Activated naive CD8-positive, alpha-beta T cell treated with anti-CD3 and anti-CD28 coated beads, Interleukin-2, amount 10 ng/mL, durations not matched to agents 7 days and 5 days (primary cell): ENCODE measurements around the gene GRM5. TPM values are rescaled to one million over a fixed set of nuclear protein-coding genes. Genes with fewer than 3 reads are reported as not detected.
"Not testable (repeated sequence)": the region's sequence is repeated elsewhere in the genome, so short reads cannot be mapped to it uniquely, and the experiment has no call there.

Experiments
- ATAC-seq: fragments of 150-1000 bp; cut with Tn5 transposase; one replicate; pipeline ENCODE4 v1.10.0; 2021; ENCODE audit warnings: low read depth, moderate library complexity
- POLR2A ChIA-PET: fragments of 350-600 bp; sonication (Branson Sonifier 250); formaldehyde crosslinking; loops from one replicate; lab custom pipeline; 2021; ENCODE audit warnings: antibody characterized with exemption; lab: Charles Lee
- DNase-seq: peaks from one replicate; pipeline ENCODE4 v3.0.0; 2021
- H3K27ac Mint-ChIP-seq: one replicate; pipeline ENCODE4 v1.8.0; 2022; ENCODE audit warnings: mild to moderate bottlenecking, mixed read lengths
- H3K27me3 Mint-ChIP-seq: one replicate; pipeline ENCODE4 v1.8.0; 2022; ENCODE audit warnings: mild to moderate bottlenecking, moderate library complexity, mixed read lengths
- H3K36me3 Mint-ChIP-seq: one replicate; pipeline ENCODE4 v1.8.0; 2021; ENCODE audit warnings: mild to moderate bottlenecking, mixed read lengths
- H3K4me1 Mint-ChIP-seq: one replicate; pipeline ENCODE4 v1.8.0; 2021; ENCODE audit warnings: mixed read lengths
- H3K4me3 Mint-ChIP-seq: one replicate; pipeline ENCODE4 v1.8.0; 2022; ENCODE audit warnings: mild to moderate bottlenecking, moderate library complexity, mixed read lengths
- H3K9me3 Mint-ChIP-seq: one replicate; pipeline ENCODE4 v1.8.0; 2021; ENCODE audit warnings: mixed read lengths
- total RNA-seq, 2 experiments: library from RNA; stranded (reverse); gene quantifications; one replicate each; pipeline ENCODE4 v1.2.3, GENCODE V29; 2021

Gene GRM5
- total RNA-seq, 2 experiments from 2014 or later = not detected

DNA sequence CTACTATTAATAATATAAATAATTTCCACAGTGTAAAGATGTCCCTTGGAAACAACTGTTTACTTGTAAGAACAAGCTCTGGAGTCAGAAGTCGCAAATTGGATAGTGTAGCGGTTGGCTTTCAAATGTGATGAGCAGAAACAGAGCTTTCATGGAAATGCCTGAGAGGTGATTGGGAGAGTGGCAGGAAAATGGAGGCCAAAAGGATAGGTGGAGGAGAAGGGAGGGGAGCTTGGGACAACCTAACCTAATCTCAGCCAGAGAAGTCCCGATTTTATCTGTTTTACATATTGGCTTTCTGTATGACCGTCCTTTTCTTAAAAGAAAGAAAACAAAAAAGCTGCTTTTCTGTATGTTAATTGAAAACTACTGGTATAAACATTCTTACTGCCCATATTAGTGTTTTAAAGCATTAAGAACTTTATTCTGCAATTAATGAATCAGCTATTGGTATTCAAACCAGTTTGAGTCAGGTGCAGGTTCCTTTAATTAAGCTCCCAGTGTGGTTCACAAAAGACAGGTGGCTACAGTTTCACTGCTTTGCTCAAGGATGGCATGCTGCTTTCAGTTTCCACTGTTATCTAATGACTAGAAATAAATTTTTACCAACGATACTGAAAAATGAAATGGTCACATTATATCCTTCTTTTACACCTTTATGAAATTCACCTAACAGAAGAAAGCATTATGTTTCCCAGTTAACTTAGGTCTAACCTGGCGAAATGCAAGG, 117.8 kb downstream of the GRM5 start:
- H3K36me3 Mint-ChIP-seq, H3K27me3 Mint-ChIP-seq, H3K4me3 Mint-ChIP-seq, H3K9me3 Mint-ChIP-seq, ATAC-seq, H3K4me1 Mint-ChIP-seq, H3K27ac Mint-ChIP-seq, POLR2A ChIA-PET, DNase-seq: not testable (repeated sequence)

DNA sequence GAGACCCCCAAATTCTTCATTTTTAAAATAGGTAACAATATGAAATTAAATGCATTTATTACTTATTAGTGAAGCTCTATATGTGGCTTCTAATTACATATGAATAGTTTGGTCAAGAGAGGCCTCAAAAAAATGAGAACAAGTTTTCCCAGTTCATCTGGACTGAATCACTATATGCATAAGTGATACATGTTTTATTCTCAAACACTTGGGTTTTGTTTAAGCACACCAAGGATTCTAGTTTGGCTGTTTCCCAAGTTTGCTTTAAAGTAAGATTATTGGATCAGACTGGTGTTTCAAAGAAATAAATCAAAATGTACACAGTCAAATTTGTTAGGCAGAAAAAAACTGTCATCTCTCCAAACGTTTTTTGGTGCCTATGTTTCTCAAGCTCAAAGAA, 136.1 kb downstream of the GRM5 start:
- H3K9me3 Mint-ChIP-seq, H3K4me1 Mint-ChIP-seq, H3K36me3 Mint-ChIP-seq, H3K4me3 Mint-ChIP-seq, ATAC-seq, H3K27ac Mint-ChIP-seq, H3K27me3 Mint-ChIP-seq, DNase-seq, POLR2A ChIA-PET: not testable (repeated sequence)

- not testable (repeated sequence) for H3K9me3 Mint-ChIP-seq, H3K36me3 Mint-ChIP-seq
Observed at GRCh38 chr11:88917065-88917464, 148.7 kb downstream of the GRM5 start.

GRCh38 chr11:88909500-88909899, 156.3 kb downstream of the GRM5 start:
- H3K27me3 Mint-ChIP-seq = no peaks in the 10 kb centered on the region
- DNase-seq (no peak), ATAC-seq (no peak)
- H3K27ac Mint-ChIP-seq = no peak overlapping the region
- no peak overlapping the region for H3K4me3 Mint-ChIP-seq
- POLR2A ChIA-PET = no interaction called here
- no peaks in the 10 kb centered on the region for H3K36me3 Mint-ChIP-seq
- no peaks in the 10 kb centered on the region for H3K9me3 Mint-ChIP-seq
- H3K4me1 Mint-ChIP-seq = no peaks in the 10 kb centered on the region

More at GRCh38 chr11:88917065-88917464, 148.7 kb downstream of the GRM5 start:
- H3K27me3 Mint-ChIP-seq, POLR2A ChIA-PET, DNase-seq, ATAC-seq, H3K4me3 Mint-ChIP-seq, H3K4me1 Mint-ChIP-seq, H3K27ac Mint-ChIP-seq: not testable (repeated sequence)

GRCh38 chr11:88901436-88901835, 164.3 kb downstream of the GRM5 start:
- DNase-seq, H3K4me1 Mint-ChIP-seq, H3K27me3 Mint-ChIP-seq, H3K4me3 Mint-ChIP-seq, H3K27ac Mint-ChIP-seq, H3K9me3 Mint-ChIP-seq, H3K36me3 Mint-ChIP-seq, ATAC-seq, POLR2A ChIA-PET: not testable (repeated sequence)

- peaks cover 15% of the 10 kb centered on the region for H3K9me3 Mint-ChIP-seq
- H3K27me3 Mint-ChIP-seq, POLR2A ChIA-PET, DNase-seq, H3K4me3 Mint-ChIP-seq, H3K4me1 Mint-ChIP-seq, ATAC-seq, H3K27ac Mint-ChIP-seq, H3K36me3 Mint-ChIP-seq: not testable (repeated sequence)
Observed at GRCh38 chr11:88888855-88889254, 176.9 kb downstream of the GRM5 start.

GRCh38 chr11:88886796-88887195, 179.0 kb downstream of the GRM5 start:
- Mint-ChIP-seq H3K27me3 (no peaks in the 10 kb centered on the region), H3K27ac (no peak overlapping the region), H3K4me3 (no peak overlapping the region), H3K36me3 (peaks cover 6% of the 10 kb centered on the region), H3K4me1 (no peaks in the 10 kb centered on the region), H3K9me3 (peaks cover 19% of the 10 kb centered on the region)
- POLR2A ChIA-PET = no interaction called here
- ATAC-seq (no peak), DNase-seq (no peak)

GRCh38 chr11:88882800-88883199, 183.0 kb downstream of the GRM5 start:
- POLR2A ChIA-PET, H3K4me3 Mint-ChIP-seq, ATAC-seq, H3K27me3 Mint-ChIP-seq, H3K4me1 Mint-ChIP-seq, H3K27ac Mint-ChIP-seq, DNase-seq, H3K36me3 Mint-ChIP-seq: not testable (repeated sequence)
- peaks cover 19% of the 10 kb centered on the region for H3K9me3 Mint-ChIP-seq

DNA sequence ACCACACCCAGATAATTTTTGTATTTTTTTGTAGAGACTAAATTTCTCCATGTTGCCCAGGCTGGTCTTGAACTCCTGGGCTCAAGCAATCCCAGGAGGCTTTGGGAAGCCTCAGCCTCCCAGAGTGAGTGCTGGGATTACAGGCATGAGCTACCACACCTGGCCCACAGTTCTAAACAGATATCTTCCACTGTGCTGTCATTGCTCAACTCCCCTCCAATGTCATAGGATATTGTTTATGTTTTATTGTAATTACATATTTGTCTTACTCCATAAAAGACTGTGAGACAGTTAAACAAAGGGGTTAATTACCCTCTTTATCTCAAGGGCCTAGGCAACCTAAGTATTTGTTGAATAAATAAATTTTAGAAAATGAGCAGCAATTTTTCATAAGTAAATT, 204.2 kb downstream of the GRM5 start:
- ATAC-seq (no peak), DNase-seq (no peak)
- POLR2A ChIA-PET = no interaction called here
- Mint-ChIP-seq H3K36me3 (peaks cover 3% of the 10 kb centered on the region), H3K4me3 (no peak overlapping the region), H3K27me3 (no peaks in the 10 kb centered on the region), H3K27ac (no peak overlapping the region), H3K9me3 (peaks cover 10% of the 10 kb centered on the region), H3K4me1 (no peaks in the 10 kb centered on the region)

DNA sequence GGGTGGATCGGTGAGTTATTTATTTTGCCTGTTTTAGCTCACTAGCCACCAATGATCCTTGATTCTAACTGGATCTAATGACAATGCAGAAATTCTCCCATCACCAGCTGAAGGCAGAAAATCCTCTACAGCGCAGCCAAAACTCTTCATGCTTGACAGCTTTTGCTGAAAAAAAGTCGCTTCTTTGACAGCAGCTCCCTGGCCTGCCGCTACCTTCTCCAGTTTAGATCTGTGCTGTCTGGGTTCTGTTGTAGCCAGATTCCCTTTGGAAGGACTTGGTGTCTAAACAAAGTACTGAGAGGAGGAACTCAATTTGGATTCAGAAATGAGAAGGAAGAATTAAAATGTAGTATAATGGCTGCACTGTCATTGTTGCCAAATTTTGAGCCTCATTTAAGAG, 205.4 kb downstream of the GRM5 start:
- ATAC-seq, H3K27ac Mint-ChIP-seq, DNase-seq, H3K9me3 Mint-ChIP-seq, H3K4me1 Mint-ChIP-seq, H3K36me3 Mint-ChIP-seq, H3K4me3 Mint-ChIP-seq, POLR2A ChIA-PET, H3K27me3 Mint-ChIP-seq: not testable (repeated sequence)

DNA sequence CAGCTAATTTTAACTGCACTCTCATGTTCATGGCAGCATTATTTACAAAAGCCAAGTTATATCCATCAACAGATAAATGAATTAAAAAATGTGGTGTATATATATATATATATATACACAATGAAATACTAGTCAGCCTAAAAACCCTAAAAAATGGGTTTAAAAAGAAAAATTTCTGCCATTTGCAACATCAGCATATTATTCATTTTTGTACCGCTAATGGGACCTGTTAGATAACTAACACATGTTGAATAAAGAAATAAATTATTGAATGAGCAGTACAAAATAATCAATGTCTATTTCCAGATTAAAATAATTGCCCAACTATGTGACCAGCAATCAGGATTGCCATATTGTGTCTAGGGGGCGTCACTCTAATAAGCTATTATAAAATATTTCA, 211.8 kb downstream of the GRM5 start:
- H3K36me3 Mint-ChIP-seq, H3K27ac Mint-ChIP-seq, DNase-seq, H3K9me3 Mint-ChIP-seq, H3K4me1 Mint-ChIP-seq, H3K4me3 Mint-ChIP-seq, ATAC-seq, POLR2A ChIA-PET, H3K27me3 Mint-ChIP-seq: not testable (repeated sequence)

- POLR2A ChIA-PET, H3K27ac Mint-ChIP-seq, H3K4me1 Mint-ChIP-seq, ATAC-seq, H3K4me3 Mint-ChIP-seq, DNase-seq, H3K9me3 Mint-ChIP-seq, H3K27me3 Mint-ChIP-seq, H3K36me3 Mint-ChIP-seq: not testable (repeated sequence)
Observed at GRCh38 chr11:88851547-88851946, 214.2 kb downstream of the GRM5 start.

GRCh38 chr11:88849773-88850172, 216.0 kb downstream of the GRM5 start:
- H3K9me3 Mint-ChIP-seq, H3K4me3 Mint-ChIP-seq, ATAC-seq, POLR2A ChIA-PET, H3K27me3 Mint-ChIP-seq, DNase-seq, H3K27ac Mint-ChIP-seq, H3K36me3 Mint-ChIP-seq, H3K4me1 Mint-ChIP-seq: not testable (repeated sequence)

- no peaks in the 10 kb centered on the region for H3K27me3 Mint-ChIP-seq
- peaks cover 6% of the 10 kb centered on the region for H3K36me3 Mint-ChIP-seq
- no peak overlapping the region for H3K4me3 Mint-ChIP-seq
- DNase-seq (no peak), ATAC-seq (no peak)
- POLR2A ChIA-PET = no interaction called here
- H3K27ac Mint-ChIP-seq = no peak overlapping the region
- H3K9me3 Mint-ChIP-seq = peaks cover 5% of the 10 kb centered on the region
- H3K4me1 Mint-ChIP-seq = peaks cover 12% of the 10 kb centered on the region
Observed at GRCh38 chr11:88849368-88849767, 216.4 kb downstream of the GRM5 start.
